MV-4-11 (cell line): ENCODE results near the gene METTL2A.
"Not testable (repeated sequence)": the region's sequence is repeated elsewhere in the genome, so short reads cannot be mapped to it uniquely, and the experiment has no call there.

ENCODE experiments used
- DNase-seq: peaks from one replicate; lab custom pipeline; 2025; lab: John Stamatoyannopoulos, UW

The METTL2A gene

DNA sequence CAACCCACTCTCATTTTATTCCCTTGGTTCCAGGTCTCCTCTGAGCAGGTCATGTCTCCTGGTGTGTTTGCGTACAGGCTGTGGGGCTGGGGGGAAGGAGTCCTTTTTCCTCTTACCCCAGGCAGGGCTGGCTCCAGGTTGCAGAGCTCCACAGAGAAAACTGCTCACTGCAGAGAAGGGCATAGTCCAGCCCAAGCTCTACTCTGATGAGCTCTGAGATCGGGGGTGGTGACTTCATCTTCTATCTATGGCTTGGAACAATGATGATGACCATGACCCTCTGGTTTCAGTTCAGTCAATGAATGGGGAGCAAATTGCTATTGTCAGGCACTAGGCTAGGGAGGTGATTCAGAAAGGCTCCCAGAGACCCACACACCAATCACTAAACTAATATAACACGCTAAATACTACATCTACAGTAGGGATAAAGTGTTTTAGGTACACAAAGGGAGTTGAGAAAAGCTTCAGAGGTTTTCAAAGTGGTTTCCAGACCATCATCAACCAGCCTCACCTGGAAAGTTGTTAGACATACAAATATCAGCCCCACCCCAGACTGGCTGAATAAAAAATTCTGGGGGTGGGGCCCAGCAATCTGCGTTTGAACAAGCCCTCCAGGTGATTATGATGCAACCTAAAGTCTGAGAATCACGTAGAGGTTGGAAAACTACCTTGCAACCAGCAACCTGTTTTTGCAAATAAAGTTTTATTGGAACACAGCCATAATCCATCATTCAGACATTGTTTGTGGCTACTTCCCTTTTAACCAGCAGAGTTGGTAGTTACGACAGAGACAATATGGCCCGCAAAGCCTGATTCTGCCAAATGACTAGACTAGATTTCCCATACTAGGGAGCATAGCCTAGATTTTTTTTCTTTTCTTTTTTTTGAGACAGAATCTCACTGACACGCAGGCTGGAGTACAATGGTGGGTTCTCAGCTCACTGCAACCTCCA lies 49.6 kb downstream of the METTL2A start:
- DNase-seq, result peak; percentile 73

GRCh38 chr17:62477111-62477510 lies 53.4 kb downstream of the METTL2A start:
- not testable (repeated sequence) for DNase-seq

- DNase-seq, result not testable (repeated sequence)
These were observed 54.2 kb downstream of the METTL2A start for GRCh38 chr17:62477718-62478408.

DNA sequence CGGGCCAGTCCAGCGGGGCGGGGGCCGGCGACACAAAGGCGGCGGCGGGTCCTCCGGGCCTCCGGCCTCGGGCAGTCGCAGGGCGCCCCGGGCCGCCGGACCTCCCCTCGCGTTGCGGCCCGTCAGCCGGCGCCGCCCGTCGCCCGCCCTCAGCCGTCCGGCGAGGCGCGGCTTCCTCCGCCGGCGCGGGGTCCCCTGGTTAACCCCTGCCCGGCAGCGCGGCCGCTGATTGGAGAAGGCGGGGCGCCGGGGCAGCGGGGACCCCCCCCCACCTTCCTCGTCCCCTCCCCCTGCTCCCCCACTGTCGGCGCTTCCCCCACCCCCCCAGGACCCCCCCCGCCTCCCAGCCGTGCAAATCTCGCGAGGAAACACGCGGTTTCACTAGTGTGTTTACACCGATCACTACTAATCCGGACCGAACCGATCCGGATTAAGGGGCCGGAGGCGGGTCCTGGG lies 54.8 kb downstream of the METTL2A start, which contains the start of gene TLK2:
Gene TLK2 (plus strand): TSS at position 402 of the 456 bp plus-strand sequence. CDS start 2,301 bp downstream, outside the sequence.
- DNase-seq, result peak; percentile 56

DNA sequence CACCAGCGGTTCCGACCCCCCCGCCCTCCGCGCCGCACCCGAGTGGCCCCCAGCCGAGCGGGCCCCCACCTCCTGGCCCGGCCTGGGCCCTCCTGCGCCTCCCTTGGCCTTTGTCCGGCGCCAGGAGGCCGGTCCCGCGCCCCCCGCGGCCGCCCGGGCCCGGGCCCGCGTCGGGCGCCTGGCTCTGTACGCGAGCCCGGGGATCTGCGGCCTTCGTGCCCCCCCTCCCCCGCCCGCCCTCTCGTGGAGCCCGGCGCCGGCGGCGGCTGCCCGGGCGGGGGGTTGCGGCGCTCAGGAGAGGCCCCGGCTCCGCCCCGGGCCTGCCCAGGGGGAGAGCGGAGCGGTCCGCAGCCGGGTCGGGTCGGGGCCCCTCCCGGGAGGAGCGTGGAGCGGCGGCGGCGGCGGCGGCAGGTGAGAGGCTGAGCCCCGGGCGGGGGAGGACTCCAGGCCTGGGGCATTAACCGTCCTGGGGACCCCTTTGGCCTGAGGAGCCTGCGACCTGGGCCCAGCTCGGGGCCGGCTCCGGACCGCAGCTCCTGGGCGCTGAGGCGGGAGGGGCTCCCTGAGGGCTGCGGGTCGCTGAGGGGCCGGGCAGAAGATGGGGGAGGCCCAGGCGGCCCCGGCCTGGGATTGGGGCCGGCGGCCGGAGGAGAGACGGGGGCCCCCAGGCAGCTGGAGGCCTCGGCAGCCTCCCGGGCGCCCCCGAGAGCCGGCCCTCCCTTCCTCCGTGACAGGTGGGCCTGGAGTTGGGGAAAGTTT lies 55.4 kb downstream of the METTL2A start:
- DNase-seq, result not testable (repeated sequence)

GRCh38 chr17:62479639-62480258 lies 56.1 kb downstream of the METTL2A start:
- peak; percentile 52 for DNase-seq

DNA sequence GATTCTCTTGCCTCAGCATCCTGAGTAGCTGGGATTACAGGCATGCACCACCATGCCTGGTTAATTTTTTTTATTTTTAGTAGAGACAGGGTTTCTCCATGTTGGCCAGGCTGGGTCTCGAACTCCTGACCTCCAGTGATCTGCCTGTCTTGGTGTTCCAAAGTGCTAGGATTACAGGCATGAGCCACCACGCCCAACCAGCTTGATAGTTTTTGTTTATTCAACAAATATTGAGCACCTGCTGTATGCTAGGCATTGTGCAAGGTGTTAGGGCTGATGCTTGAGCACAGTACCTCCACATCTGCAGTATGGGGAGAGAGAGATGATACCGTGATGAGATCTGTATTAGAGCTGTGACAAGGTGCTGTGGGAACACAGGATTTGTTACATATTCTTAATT lies 58.9 kb downstream of the METTL2A start:
- DNase-seq, result not testable (repeated sequence)

DNA sequence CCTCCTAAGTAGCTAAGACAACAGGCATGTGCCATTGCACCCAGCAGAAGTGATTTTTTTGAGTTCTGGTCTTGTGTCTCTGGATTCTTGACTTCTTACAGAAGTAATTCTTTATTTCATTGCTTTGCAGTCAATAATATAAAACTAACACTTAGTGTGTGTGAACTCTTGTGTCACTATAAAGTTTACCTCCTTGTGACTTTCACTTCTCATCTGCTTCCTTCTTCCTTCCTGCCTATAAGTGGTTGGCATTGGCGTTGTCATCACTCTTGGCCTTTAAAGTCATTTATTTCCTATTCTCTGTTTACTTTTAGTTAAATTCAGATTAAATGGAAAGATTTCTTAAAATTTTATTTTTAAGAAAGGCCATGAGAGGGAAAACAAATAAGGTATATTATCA lies 67.3 kb downstream of the METTL2A start:
- not testable (repeated sequence) for DNase-seq

- DNase-seq, result not testable (repeated sequence)
These were observed 69.5 kb downstream of the METTL2A start for GRCh38 chr17:62493049-62493655.

GRCh38 chr17:62494073-62494472 lies 70.4 kb downstream of the METTL2A start:
- DNase-seq, result not testable (repeated sequence)

DNA sequence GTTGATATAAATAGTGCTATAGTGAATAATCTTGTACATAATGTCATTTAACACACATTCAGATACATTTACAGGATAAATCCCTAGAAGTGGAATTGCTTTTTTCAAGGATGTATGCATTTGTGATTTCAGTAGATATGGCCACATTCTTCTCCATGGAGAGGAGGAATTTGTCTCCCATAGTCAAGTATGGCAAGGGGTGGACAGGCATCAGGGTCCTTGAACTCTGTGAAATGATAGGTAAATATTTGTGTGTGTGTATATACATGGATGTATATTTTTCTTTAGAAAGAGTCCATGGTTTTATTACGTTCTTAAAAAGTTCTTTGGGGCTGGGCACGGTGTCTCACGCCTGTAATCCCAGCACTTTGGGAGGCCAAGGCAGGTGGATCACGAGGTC lies 72.6 kb downstream of the METTL2A start:
- not testable (repeated sequence) for DNase-seq

DNA sequence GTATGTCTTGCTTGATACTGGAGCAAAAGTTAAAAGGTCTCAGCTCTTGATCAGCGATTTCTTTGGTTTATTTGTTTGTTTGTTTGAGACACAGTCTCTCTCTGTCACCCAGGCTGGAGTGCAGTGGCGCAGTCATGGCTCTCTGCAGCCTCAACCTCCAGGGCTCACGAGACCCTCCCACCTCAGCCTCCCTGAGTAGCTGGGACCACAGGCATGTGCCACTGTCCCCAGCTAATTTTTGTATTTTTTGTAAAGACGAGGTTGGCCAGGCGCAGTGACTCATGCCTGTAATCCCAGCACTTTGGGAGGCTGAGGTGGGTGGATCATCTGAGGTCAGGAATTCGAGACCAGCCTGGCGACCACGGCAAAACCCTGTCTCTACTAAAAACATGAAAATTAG lies 75.1 kb downstream of the METTL2A start:
- DNase-seq, result not testable (repeated sequence)
